HG02938 (cell line): ENCODE measurements around the gene PRPF38A.

ENCODE experiments used
- ATAC-seq: cut with Tn5 transposase; IDR thresholded peaks from one replicate; pipeline ENCODE4 v1.9.1; 2021; ENCODE audit warnings: mild to moderate bottlenecking, moderate library complexity; ENCODE audit not compliant: unreplicated experiment

The PRPF38A gene

GRCh38 chr1:52399629-52400028, 4.8 kb upstream of the PRPF38A start:
- ATAC-seq: no peak

DNA sequence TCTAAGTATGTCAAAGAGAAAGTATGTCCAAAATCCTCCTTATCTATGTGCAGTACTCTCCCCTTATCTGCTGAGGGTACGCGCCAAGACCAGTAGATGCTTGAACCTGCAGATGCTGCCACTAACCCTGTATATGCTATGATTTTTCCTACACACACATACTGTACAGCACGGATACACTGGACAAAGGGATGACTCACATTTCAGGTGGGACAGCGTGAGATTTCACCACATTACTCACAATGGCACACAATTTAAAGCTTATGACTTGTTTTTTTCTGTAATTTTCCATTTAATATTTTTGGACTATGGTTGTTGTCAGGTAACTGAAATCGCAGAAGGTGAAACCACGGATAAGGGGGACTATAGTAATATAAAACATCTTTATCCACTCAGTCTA, 4.3 kb upstream of the PRPF38A start:
- ATAC-seq: no peak

DNA sequence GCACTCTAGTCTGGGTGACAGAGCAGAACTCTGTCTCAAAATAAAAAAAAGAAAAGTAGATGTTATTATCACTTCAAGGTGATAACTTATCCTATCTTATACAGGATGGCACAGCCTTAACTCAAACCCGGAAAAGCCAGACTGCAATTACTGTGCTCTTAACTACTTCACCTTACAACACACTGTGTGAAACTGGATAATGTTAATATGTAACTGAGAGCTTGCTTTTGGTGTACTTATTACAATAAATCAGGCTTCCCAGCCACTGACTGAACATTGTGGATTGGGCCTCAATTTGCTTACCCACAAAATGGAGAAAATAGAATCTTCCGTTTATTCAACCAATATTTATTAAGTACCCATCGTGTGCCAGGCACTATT, 1.6 kb upstream of the PRPF38A start:
- no peak for ATAC-seq

GRCh38 chr1:52403566-52404115, 761 bp upstream of the PRPF38A start:
- peak; percentile 30 for ATAC-seq

- no peak for ATAC-seq
Observed at GRCh38 chr1:52404975-52405338, 555 bp downstream of the PRPF38A start.

DNA sequence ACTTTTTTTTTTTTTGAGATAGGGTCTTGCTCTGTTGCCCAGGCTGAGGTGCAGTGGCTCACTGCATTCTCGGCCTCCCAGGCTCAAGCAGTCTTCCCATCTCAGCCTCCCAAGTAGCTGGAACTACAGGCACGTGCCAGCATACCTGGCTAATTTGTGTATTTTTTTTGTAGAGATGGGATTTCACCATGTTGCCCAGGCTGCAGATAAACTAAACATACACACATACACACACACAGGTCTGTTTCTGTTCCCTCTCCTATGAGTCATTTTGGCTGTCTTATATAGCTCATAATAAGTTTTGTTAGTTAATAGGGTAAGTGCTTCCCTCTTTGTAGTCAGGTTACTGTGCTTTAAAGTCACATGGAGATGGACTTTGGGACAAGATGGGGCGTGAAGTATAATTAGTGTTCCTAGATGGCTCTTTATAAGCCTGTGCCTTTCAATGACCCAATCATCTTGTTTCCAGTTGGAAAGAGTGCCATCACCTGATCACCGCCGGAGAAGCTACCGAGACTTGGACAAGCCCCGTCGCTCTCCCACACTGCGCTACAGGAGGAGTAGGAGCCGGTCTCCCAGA, 9.1 kb downstream of the PRPF38A start:
- ATAC-seq: no peak

DNA sequence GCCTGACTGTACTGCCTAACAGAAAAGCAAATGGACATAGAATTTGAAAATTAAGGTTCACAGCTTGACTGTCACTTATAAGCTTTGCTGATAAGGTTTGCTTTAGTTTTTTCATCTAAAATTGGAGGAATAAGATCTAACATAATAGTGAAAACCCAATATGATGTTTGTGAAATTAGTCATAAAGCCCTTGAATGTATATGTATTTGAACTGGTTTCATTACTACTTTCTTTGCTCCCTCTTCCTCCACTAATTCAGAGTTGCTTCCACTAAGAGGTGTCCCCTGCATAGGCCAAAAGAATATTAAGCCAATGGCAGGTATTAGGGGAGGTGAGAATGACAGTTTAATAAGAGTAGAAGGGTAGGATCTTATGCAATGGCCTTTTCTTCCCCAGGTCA, 10.5 kb downstream of the PRPF38A start:
- ATAC-seq: no peak

GRCh38 chr1:52416811-52417210, 12.4 kb downstream of the PRPF38A start:
- no peak for ATAC-seq

DNA sequence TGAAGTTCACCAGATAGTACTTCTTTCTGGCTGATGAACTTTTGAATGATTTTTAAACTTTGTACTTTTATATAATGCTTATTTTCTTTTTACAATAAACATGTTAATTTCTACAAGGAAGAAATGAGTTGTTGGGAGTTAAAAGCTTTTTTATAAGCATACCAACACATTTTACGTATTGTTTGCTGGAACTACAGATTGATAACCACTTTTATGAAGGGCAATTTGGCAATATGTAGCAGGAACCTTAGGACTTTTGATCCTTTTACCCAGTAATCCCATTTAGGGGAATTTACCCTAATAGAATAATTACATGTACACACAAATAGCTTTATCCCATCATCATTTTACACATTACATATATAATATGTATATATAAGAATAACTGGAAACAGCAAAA, 16.3 kb downstream of the PRPF38A start:
- no peak for ATAC-seq

DNA sequence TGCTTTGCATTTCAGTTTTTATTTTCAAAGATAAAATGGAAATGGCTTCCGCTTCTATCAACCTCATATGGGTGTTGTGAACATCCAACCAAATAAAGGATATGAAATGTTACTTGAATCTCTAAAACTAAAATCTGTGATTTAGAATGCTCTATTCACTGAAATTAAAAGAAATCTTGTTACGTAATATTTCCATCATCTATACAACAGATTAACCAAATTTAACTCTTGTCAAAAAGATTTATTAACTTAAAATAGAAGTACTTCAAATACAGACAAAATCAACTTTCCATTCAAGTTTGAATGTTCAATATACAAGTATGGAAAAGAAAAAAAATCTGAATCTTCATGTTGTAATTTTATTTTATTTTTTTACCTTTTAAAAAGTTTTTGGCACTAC, 18.7 kb downstream of the PRPF38A start:
- no peak for ATAC-seq

DNA sequence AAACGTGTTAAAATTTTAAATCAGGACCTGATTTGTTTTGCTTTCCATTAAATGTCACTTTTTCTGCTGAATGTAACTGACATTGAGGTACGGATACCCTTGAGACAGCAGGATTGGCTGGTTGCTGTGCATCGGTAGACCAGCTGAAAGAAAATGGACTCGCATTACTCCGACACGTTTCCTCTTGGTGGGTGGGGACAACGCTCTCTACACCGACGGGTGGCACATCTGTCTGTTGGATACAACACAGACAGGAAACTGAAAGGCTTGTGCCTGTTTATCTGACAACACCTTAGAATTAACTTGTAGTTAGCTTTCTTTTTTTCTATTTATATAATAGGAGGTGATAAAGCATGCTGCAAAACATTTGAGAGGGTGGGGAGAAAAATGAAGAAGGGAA, 19.4 kb downstream of the PRPF38A start:
- ATAC-seq: no peak

GRCh38 chr1:52424231-52424636, 19.8 kb downstream of the PRPF38A start:
- no peak for ATAC-seq

DNA sequence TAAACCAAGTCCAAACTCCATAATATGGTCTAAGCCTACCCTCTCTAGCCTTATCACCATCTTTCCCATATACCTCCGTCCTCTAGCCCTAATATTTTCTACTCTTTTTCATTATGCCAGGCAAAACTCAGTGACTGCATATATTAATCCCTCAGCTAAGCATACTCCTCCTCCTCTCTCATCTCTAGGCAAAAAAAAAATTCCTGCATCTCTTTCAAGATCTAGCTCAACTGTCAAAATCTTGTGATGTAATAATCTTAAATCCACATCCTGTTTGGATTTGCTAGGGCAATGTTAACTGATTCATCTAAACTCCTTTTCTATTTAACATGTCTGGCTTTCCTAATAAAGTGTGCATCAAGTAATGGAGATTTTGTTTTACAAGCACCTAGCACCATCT, 20.4 kb downstream of the PRPF38A start:
- ATAC-seq: no peak

- no peak for ATAC-seq
Observed at GRCh38 chr1:52426371-52426770, 22.0 kb downstream of the PRPF38A start.

- no peak for ATAC-seq
Observed at GRCh38 chr1:52427152-52427551, 22.8 kb downstream of the PRPF38A start.

DNA sequence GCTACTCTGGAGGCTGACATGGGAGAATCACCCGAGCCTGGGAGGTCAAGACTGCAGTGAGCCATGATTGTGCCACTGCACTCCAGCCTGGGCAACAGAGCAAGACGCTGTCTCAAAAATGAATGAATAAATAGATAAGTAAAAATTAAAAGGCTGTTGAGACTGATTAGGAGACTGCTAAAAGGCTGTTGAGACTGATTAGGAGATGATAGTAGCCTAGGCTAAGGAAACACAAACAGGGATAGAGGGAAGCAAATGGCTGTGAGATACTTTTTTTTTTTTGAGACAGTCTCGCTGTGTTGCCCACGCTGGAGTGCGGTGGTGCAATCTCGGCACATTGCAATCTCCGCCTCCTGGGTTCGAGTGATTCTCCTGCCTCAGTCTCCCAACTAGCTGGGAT, 28.4 kb downstream of the PRPF38A start:
- no peak for ATAC-seq

DNA sequence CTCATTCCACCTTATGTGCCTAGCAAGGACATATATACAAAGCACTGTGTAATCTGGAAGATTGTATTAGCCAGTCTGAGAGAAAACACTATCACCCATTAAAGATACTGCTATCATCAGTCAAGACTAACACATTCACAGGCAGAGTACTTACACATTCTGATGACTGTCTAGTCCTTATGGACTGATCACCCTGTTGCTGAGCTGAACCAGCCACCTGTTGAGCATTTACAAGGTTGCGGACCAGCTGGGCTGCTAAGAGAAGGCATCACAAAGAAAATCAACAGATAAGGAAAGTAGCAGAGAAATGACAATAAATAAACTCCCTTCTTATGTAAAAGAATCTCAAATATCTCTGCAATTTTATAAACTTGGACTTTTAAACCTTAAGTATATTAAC, 30.8 kb downstream of the PRPF38A start:
- no peak for ATAC-seq

DNA sequence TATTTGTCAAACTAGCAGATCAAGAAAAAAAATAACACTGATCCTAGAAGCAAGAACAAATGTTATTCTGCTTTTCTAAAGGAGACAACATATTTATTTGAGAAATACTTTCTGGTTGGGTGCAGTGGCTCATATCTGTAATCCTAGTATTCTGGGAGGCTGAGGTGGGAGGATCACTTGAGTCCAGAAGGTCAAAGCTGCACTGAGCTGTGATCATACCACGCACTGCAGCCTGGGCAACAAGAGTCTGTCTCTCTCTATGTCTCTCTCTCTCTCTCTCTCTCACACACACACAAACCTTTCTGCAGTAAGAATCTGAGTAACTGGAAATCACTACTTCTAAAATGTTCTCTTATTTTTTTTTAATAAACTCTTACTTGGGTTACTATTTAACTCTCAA, 31.2 kb downstream of the PRPF38A start:
- ATAC-seq: no peak

- no peak for ATAC-seq
Observed at GRCh38 chr1:52436817-52437216, 32.4 kb downstream of the PRPF38A start.

DNA sequence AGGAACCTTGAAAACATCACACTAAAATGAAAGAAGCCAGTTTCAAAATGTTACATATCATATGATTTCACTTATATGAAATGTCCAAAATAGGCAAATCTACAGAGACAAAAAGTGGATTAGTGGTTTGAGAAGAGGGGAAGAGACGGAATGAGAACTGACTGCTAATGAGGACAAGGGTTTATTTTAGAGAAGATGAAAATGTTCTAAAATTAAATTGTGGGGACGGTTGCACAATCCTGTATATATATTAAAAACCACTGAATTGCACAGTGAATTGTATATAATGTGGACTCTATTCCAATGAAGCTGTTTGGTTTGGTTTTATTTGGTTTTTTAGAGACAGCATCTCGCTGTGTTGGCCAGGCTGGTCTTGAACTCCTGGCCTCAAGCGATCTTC, 35.6 kb downstream of the PRPF38A start:
- no peak for ATAC-seq

DNA sequence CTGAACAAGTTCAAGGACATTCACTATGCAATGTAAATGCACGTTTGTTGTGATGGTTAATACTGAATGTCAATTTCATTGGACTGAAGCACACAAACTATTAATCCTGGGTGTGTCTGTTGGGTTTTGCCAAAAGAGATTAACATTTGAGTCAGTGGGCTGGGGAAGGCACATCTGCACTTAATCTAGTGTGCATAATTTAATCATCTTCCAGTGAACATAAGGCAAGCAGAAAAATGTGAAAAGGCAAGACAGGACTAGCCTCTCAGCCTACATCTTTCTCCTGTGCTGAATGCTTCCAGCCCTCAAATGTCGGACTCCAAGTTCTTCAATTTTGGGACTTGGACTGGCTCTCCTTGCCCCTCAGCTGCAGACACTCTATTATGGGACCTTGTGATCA, 40.1 kb downstream of the PRPF38A start:
- no peak for ATAC-seq

DNA sequence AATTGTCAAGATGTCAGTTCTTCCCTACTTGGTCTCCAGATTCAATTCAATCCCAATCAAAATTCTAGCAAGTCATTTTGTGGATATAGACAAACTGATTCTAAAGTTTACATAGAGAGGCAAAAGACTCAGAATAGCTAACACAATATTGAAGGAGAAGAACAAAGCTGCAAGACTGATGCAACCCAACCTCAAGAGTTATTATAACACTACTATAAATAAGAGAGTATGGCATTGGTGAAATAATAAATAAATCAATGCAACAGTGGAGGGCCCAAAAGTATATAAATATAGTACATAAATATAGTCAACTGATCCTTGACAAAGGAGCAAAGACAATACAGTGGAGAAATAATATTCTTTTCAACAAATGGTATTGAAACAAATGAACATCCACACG, 49.7 kb downstream of the PRPF38A start:
- ATAC-seq: no peak

GRCh38 chr1:52454779-52455178, 50.4 kb downstream of the PRPF38A start:
- ATAC-seq: no peak
